HG02870 (cell line): Measurements from ENCODE around the gene OPALIN.

Source experiments
- ATAC-seq: cut with Tn5 transposase; IDR thresholded peaks from one replicate; pipeline ENCODE4 v1.9.1; 2021; ENCODE audit warnings: mild to moderate bottlenecking, moderate library complexity; ENCODE audit not compliant: unreplicated experiment

OPALIN gene, protein sequence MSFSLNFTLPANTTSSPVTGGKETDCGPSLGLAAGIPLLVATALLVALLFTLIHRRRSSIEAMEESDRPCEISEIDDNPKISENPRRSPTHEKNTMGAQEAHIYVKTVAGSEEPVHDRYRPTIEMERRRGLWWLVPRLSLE

DNA sequence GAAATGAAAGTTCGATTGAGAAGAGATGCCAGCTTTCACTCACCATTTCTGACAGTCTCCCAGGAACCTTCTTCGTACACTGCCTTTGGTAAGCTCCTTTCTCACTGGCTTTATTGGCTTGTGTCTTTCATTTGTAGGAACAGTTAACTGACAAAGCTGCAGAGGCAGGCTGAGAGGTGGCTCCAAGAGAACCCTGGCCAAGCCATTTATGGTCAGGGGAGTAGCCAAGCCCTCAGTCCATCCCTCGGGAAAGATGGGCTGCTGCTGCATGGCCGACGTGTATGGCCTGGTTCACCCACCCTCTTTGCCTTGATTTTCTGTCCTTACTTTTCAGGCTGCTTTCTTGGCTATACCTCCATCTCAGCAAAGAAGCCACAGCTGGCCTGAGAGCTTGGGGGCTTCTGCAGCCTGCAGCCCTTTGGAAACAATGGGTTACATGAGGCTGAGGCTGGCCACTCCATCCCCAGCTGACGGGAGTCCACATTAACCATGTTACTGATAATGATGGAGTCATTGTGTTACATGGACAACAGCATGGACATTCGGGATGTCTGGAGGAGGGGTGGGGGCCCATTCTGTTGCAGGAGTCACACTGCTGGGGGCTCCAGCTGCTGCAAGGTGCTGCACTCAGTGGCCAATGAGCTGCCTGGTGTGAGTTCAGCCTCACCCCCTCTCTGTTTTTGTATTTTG is at the start of gene OPALIN:
Gene OPALIN, minus strand, starts transcription at position 152 of the 690 bp plus-strand sequence. Its CDS starts 106 bp downstream, at position 46.
- ATAC-seq = no peak

DNA sequence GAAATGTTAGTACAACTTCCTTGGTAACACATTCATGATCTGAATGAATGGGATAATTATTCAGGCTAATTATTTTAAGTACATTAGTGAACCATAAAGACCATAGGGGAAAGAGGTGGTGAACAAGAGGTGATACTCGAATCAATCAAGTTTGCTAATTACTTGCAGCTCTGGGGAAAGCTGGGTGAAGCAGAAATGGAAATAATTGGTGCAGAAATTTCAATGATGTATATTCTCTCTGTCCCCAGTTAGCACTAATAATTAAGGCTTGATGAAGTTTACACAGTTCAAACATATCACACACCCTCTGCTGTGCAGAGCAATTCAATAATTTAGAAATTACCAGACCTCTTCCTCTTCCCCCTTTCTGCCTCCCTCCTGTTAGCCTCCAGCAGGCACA is 49.4 kb upstream of the OPALIN start:
- ATAC-seq = no peak

DNA sequence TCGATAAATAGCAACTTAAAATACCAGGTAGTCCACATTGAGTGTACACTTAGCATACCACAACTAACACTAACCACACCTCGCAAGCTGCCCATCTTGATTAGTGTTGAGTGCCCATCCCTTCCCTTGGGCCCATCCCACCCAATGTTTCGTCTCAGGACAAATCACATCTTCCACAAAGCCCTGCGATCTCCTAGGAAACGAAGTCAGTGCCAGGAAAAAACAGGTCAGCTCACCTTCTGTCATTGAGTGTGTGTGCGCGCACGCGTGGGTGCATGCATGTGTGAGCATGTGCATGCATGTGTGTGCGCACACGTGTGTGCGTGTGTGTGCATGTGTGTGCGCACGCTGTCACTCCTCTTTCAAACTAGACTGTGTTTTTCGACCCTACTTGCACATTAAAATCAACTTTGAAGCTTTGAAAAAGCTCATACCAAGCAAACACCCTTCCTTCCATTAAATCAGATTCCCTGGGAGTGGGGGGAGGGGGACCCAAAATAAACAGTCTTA is 48.8 kb upstream of the OPALIN start:
- ATAC-seq = no peak

DNA sequence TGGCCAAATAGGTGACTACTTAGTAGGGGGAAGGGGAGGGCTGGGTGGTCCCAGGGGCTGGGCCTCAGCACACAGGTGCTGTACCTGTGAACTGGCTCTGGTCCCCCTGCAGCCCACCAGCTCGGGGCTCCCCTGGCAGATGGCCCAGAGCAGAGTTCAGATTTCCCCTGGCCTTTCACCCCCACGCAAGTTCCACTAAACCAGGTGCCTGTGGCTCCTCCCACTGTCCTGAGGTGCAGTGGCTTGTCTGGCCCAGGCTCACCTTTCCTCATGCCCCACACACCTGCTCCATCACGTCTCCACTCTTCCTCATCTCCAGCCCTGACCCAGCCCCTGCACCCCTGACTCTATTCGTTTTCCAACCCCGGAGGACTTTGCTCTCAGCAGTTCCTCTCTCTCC is 47.3 kb upstream of the OPALIN start:
- ATAC-seq = no peak

DNA sequence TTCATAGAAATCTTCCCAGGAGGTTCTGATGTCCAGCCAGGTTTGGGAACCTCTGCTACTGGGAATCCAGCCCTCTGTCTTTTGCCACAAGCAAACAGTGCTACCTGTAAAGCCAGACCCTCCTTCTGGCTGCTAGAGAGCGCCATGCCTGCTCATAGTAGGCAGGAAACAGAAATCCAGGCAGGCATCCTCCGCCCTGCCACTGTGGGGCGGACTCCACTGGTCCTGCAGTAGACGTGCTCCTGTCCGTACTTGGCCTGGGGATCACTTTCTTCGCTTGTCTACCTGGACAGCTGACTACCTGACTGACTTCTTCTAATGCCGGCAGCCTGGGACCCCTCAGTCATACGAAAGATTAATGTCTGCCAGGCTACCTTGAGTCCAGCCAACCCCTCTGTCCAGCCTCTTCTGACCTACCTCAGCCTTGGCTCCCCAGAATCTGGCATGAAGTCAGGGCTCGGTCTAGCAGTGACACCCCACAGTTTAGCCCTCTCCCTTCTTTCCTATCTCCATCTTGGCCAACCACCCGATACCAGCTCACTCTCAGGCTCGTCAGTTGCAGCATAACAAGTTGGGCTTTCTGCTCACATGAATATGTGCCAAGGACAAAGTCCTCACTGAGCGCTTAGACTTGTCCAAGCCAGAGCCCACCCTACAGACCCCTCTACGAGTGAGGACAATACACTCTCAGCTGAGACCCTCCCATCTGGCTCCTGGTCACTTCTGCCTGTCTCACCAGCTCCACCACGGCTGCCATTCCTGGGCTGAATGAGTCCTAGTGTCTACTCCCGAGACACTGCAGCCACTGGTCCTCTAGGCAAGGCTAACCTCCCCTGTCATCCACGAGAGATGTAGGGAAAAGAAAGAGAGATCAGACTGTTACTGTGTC is 43.9 kb upstream of the OPALIN start:
- ATAC-seq = no peak

DNA sequence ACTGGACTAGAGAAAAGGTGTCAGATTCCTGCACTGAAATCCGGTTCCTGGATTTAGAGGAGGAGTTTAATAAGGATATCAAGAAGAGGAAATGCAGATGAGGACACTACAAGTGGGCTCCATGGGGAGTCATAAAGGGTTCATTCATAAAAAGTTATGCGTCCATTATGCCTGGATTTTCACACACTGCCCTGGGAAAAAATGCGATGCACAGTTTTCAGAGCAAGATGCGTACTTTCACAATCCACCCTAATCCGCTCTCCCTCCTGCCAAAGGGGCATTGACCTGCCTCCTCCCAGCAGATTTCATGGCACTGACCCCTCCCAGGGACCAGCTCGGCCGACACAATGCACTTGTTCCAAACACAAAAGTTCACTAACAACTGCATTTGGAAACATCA is 42.2 kb upstream of the OPALIN start:
- no peak for ATAC-seq

DNA sequence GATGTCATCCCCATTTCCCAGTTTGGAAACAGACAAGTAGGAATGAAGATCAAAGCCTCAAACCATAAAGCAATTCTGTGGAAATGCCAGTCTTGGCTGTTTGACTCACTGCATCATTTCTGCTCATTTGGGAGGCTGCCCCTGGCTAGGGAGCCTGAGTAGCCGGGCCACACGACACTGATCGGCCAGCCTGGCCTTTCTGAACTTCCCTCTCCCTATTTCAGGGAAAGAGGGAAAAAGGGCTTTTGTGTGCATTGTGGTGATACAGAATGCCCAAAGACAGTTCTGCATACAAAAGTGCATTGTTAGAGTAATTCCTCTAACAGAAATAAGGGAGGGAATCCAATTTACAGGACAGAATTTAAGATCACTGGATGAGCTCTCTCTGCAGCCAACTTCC is 41.7 kb upstream of the OPALIN start:
- ATAC-seq = no peak

DNA sequence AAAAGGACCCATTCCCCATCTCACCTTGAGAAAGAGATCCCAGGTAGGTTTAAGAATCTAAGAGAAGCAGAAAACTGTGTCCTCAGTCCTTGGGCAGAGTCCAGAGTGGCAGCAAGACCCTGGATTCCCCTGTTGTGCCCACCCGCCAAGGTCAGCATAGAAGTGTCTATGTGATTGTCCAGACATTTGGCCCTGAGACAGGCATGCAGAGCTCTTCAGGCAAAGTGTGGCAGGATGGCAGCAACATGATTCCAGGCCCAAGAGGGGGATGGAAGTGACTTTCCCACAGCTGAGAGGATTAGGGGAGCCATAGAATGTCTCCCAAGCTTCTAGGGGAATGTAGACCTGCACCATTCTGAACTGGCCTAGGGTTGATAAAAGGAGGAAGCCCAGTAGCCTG is 39.1 kb upstream of the OPALIN start:
- no peak for ATAC-seq

DNA sequence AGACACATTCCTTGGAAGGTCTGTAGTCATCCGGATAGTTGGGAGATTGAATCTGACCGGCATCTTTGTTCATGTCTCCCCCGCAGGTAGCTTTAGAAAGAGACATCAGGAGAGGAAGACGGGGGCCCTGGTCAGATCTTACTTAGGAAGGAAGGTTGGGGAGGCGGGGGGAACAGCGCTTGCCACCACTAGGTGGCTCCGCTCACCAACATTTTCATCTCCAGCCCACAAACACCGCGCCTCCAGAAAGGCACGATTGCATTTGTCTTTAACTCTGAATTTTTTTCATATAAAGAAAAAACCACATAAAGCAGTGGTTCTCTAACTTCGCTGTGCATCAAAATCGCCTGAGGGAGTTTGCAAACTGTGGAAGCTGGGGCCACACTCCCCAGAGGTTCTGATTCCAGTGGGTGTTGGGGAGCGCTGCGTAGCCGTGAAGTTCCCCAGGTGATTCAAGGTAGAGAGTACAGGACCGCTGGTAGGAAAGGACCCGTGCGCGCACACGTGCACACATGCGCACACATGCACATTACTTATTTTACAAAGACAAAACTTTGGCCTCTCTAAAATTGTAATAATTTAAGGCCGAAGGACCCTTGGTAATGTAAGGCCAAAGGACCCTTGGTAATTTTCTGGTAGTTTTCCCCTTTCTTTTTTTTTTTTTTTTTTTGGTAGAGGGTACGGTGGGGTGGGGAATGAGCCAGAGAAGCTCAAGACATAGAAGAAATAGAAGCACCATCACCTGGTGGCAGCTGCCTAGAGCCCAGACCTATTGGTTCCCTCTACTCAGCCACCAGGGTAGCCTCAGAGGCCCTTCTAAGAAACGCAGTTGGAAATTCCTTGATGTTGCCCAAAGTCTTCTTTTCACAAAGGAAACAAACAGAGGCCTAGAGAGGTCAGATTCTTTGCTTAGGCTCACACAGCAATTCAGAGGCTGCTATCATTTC is 37.4 kb upstream of the OPALIN start:
- no peak for ATAC-seq

DNA sequence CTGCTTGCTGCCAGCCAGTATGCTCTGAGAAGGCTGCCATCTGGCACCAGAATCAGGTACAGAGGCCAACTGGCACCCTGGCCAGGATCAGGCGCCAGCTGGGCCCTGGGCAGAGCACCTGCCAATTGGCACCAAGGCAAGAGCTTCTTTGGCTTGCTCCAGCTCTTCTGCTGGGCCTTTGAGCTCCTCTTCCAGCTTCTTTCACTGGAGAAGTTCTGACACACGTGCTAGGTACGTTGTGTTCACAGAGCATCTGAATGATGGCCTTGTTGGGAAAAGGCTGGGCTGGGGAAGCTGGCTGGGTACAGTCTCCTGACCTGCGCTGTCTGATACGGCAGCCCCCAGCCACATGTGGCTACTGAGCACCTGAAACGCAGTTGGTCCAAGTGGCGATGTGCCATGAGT is 31.7 kb upstream of the OPALIN start:
- no peak for ATAC-seq

DNA sequence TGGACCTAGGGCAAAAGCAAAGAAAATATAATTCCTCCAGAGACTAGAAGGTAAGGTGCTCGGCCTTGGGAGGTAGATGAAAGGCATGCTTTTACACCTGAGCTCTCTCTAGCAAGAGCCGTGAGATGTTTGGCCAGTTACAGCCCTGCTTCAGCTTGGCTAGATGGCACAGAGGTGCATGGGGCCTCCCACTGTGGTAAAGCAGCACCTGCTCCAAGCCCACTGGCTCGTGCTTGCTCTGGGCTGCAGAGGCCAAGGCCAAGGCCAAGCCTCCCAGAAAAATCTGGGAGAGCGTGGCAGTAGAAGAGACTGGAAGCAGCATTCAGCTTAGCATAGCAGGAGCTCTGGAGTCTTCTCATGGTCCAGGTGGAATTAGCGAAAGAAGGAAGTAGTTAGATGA is 31.0 kb upstream of the OPALIN start:
- ATAC-seq = no peak

DNA sequence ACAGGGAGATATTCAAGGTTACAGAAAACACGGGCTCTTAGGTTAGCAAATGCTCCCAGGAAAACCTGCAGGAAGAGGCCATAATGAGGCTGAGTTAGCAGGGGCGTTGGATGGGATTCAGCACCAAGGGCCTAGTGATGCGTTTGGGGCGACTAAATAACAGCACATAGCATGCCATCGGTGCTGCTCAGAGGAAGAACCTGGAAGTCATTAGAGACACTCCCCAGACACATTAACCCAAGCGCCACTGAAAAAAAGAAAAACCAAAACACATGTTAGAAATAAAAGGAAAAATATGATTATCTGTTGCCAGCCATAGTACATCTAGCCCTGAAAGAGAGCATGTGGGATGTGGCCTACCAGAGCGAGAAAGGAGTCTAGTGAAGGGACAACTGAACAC is 28.8 kb upstream of the OPALIN start:
- ATAC-seq = no peak

DNA sequence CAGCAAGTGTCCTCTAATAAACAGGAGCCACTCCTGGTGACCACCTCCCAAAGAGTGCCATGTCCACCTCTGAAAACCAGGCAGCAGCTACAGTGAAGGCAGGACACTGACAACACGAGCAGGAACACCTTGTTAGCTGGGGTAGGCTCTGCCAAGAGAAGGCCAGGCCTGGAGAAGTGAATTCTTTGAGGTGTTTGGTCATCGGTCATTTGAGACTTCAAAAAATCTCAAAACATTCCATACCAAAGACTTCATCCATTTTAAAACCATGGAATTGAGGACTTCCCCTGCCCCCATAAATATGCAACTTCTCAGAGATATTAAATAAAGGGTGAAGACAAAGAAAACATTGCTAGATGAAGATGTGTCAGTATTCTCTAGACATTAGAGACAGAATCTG is 28.4 kb upstream of the OPALIN start:
- ATAC-seq = no peak

DNA sequence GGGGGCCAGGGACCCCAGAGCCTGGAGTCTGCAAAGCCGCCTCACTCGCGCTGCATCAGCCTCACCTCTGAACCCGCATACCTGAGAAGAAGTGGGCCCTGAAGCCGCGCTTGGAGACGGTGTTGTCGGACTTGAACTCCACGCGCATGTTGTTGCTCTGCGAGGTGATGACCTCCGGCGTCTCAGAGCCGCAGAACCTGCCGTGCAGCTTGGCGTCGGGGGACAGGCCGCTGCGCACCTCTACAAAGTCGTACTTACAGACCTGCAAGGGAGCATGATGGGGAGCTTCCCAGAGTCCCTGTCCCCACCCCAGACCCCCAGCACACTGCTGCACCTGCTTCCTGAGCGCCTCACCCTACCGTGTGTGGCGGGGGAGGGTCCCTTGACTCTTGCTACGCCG is 25.7 kb upstream of the OPALIN start:
- ATAC-seq = no peak

DNA sequence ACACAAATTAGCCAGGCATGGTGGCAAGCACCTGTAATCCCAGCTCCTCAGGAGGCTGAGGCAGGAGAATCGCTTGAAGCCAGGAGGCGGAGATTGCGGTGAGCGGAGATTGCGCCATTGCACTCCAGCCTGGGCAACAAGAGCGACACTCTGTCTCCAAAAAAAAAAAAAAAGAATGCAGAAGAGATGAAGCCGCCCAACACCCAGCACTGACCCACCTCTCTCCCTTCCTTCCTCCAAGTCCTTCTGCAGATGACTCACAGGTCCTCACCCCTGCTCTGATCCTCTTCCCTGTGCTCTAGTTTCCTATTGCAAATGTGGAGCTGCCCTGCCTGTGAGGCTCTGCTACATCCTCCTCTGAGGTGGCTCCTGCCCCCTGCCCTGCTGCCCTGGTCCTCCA is 22.0 kb upstream of the OPALIN start:
- ATAC-seq = no peak

DNA sequence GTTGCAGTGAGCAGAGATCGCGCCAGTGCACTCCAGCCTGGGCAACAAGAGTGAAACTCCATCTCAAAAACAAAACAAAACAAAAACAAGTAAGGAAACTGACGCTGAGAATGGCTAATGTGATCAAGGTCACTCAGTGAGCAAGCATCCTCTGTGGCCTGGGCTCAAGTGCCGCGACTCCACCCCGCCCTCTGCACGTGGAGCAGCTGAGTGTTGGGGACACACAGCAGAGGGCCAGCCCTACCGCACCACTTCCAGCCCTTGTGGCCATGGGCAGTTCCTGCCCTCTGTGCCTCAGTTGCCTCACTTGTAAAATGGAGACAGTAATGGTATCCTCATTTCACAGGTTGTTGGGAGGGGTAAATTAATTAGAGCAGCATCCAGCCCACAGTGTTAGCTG is 21.0 kb upstream of the OPALIN start:
- ATAC-seq = no peak

DNA sequence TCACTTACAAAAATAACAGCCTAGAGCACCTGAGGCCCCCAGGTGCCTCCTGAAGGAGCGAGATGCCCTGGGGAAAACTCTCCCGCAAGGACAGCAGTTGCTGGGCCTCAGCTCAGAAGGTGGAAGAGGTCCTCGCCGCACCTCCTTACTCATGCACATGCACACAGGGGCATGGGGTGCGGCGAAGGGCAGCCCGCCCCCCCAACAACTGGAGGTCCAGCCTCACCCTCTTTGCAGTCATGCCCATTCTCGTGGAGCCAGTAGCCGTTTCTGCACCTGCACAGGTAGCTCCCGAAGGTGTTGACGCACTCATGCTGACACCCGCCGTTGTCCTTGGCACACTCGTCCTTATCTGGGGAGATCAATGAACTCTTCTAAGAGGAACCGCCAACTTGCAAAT is 19.9 kb upstream of the OPALIN start:
- ATAC-seq = no peak

DNA sequence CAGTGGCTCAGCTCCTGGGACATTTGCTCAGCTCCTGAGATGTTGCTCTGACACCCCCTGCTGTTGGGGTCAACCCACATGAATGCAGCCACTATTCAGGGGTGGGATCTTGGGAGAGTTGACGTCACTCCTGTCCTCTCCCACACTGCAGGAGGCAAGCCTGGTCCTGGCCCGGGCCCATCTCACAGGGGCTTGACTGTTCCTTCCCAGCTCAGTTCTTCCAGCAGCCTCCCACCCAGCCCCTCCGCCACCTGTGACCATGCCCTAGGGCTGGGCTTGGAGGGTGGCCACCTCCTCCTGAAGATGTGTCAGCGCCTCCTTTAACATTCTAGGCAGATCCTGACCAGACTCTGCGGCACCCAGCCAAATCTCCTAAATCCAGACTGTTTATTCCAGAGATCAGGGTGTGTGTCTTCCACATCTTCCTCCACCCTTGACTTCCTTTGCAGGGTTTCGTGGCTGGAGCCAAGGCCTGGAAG is 19.1 kb upstream of the OPALIN start:
- ATAC-seq = no peak

DNA sequence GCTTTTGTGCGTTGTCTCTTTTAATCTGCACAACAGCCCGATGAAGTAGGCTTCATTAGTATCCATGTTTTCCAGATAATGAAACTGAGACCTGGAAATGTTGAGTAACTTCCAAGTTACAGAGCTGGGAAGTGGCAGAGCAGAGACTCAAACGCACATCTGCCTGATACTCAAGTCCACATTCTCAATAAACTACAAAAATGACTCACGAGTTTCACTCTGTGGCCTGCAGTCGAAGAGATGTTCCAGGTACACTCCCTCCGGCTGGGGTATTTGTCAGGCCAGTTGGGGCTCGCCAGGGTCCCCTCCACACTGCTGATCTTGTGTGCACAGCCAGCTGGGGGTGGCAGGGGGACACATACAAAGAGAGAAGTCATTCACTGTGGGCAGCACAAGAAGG is 17.7 kb upstream of the OPALIN start:
- ATAC-seq = peak; percentile 63

DNA sequence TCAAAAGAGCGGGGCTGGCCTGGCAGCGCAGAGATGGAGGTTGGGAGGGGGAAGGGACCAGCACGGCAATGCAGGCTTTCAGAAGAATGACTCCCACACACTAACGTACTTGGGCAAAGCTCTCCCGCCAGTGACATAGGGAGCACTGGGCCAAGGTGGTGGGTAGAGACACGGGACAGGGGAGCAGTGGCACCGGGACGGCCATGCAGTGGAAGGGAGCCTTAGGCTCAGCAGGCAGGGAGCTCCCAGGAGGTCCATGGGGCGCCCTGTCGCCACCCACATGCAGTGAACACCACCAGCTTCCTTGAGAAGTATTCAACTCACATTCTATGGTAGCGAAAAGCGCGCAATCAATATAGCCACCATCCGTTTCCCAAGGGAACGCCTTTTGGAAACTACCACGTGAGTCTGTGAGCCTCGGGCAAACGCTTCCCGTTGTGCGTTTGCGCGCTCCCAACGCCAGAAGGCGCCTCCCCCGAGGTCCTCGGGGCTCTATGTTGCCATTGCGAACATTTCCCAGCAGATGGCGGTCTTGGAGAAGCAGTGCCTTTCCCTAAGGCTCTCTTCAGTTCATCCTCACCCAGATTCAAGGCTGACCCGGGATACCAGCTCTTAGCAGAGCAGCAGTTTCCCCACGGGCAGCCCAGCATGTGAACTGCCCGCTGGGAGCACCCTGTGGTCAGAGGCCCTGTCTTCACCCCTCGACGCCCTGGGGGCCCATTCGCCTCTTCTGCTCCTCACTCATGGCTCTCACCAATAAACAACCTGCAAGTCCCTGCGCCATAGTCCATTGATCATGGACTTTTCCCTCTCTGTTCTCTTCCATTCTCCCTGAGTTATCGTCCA is 16.4 kb upstream of the OPALIN start:
- ATAC-seq = peak; percentile 65
